ENCODE data around the gene PSEN1. TPM values are rescaled to one million over a fixed set of nuclear protein-coding genes. Genes with fewer than 3 reads are reported as not detected.
"Not testable (repeated sequence)": the region's sequence is repeated elsewhere in the genome, so short reads cannot be mapped to it uniquely, and the experiment has no call there.

PSEN1 gene
- total RNA-seq, 3 donors from 2014 or later, result 93.8 to 147 (median 100.0) TPM

GRCh38 chr14:73188501-73188911, 52.2 kb downstream of the PSEN1 start:
- no peak for ATAC-seq

GRCh38 chr14:73189651-73190050, 53.3 kb downstream of the PSEN1 start:
- H3K36me3 ChIP-seq (ENCODE audit: low read depth), result peaks cover 9% of the 10 kb centered on the region

More at GRCh38 chr14:73188501-73188911, 52.2 kb downstream of the PSEN1 start:
- no peak for DNase-seq
- Histone ChIP-seq H3K4me1 (ENCODE audit: low read depth) (no peaks in the 10 kb centered on the region), H3K36me3 (ENCODE audit: low read depth) (peaks cover 9% of the 10 kb centered on the region), H3K4me3 (no peak overlapping the region), H3K9me3 (no peaks in the 10 kb centered on the region)
- intact Hi-C loops (cut with DNase I, micrococcal nuclease), result no loop called here
- TF ChIP-seq CTCF (IDR thresholded peaks at IDR 0.05), result no peak

GRCh38 chr14:73191441-73191840, 55.1 kb downstream of the PSEN1 start:
- intact Hi-C loops (cut with DNase I, micrococcal nuclease), result no loop called here

More at GRCh38 chr14:73189651-73190050, 53.3 kb downstream of the PSEN1 start:
- H3K9me3 ChIP-seq, result no peaks in the 10 kb centered on the region
- intact Hi-C loops (cut with DNase I, micrococcal nuclease), result no loop called here
- no peak overlapping the region for H3K4me3 ChIP-seq
- no peak for DNase-seq
- H3K4me1 ChIP-seq (ENCODE audit: low read depth), result no peaks in the 10 kb centered on the region
- ATAC-seq, result no peak
- no peak for TF ChIP-seq CTCF (IDR thresholded peaks at IDR 0.05)

GRCh38 chr14:73194306-73194705, 58.0 kb downstream of the PSEN1 start:
- H3K4me1 ChIP-seq (ENCODE audit: low read depth); intact Hi-C loops (cut with DNase I, micrococcal nuclease); DNase-seq; H3K4me3 ChIP-seq; H3K9me3 ChIP-seq; H3K36me3 ChIP-seq (ENCODE audit: low read depth); ATAC-seq: not testable (repeated sequence)

More at GRCh38 chr14:73191441-73191840, 55.1 kb downstream of the PSEN1 start:
- Histone ChIP-seq H3K9me3 (no peaks in the 10 kb centered on the region), H3K4me1 (ENCODE audit: low read depth) (no peaks in the 10 kb centered on the region), H3K4me3 (no peak overlapping the region), H3K36me3 (ENCODE audit: low read depth) (peaks cover 9% of the 10 kb centered on the region)
- DNase-seq (no peak), ATAC-seq (no peak)
- TF ChIP-seq CTCF (IDR thresholded peaks at IDR 0.05), result no peak

GRCh38 chr14:73198253-73198652, 61.9 kb downstream of the PSEN1 start:
- DNase-seq, result no peak
- TF ChIP-seq CTCF (IDR thresholded peaks at IDR 0.05), result no peak
- intact Hi-C loops (cut with DNase I, micrococcal nuclease), result no loop called here
- ATAC-seq, result no peak
- no peaks in the 10 kb centered on the region for H3K4me1 ChIP-seq (ENCODE audit: low read depth)
- peaks cover 5% of the 10 kb centered on the region for H3K36me3 ChIP-seq (ENCODE audit: low read depth)
- H3K4me3 ChIP-seq, result no peak overlapping the region
- H3K9me3 ChIP-seq, result no peaks in the 10 kb centered on the region

- Histone ChIP-seq H3K9me3 (no peaks in the 10 kb centered on the region), H3K4me3 (no peak overlapping the region), H3K4me1 (ENCODE audit: low read depth) (no peaks in the 10 kb centered on the region), H3K36me3 (ENCODE audit: low read depth) (peaks cover 12% of the 10 kb centered on the region)
- intact Hi-C loops (cut with DNase I, micrococcal nuclease), result no loop called here
- no peak for DNase-seq
- no peak for TF ChIP-seq CTCF (IDR thresholded peaks at IDR 0.05)
- no peak for ATAC-seq
Measured at GRCh38 chr14:73203527-73203926, 67.2 kb downstream of the PSEN1 start.

Measured in mucosa of descending colon (tissue), 3 donors.